ENCODE measurements around the gene GRM4.

GRM4 gene

GRCh38 chr6:34041385-34041784 is 104.5 kb downstream of the GRM4 start:
- no peak for DNase-seq

- no peak for DNase-seq
Observed at GRCh38 chr6:34039943-34040342, 105.9 kb downstream of the GRM4 start.

- no peak for DNase-seq
Observed at GRCh38 chr6:34037151-34037550, 108.7 kb downstream of the GRM4 start.

DNA sequence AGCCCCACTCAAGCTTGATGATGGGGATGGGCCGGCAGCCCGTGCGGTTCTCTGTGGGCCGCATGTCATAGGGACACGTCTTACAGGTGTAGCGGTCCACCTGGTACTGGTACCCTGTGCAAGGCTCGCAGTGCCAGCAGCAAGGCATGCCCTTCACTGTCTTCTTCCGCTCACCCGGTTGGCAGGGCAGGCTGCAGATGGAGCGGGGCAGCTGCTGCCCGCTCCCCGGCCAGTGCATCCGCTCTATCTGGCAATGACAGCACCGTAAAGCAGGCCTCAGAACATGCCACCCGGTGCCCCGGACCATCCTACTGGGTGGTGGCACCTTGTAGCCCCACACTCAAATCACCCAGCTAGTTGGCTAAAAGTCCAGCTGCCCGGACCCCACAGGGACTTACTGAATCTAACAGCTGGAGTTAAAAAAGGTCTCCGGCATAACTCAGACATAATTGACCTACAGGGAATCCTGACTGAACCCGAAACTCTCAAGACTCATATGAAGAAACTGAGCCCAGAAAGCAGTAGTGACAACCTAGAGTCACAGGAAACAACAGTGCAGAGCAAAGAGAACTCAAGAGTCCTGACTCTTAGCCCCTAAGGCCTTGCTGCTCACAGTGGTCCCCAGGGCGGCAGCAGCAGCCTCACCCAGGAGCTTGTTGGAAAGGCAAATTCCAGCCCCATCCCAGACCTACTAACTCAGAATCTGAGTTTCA is 109.4 kb downstream of the GRM4 start:
- peak in 1 of 5 donors; percentile 42 for DNase-seq

- no peak for DNase-seq
Observed at GRCh38 chr6:34035704-34036356, 110.1 kb downstream of the GRM4 start.

- DNase-seq = no peak
Observed at GRCh38 chr6:34035161-34035560, 110.7 kb downstream of the GRM4 start.

DNA sequence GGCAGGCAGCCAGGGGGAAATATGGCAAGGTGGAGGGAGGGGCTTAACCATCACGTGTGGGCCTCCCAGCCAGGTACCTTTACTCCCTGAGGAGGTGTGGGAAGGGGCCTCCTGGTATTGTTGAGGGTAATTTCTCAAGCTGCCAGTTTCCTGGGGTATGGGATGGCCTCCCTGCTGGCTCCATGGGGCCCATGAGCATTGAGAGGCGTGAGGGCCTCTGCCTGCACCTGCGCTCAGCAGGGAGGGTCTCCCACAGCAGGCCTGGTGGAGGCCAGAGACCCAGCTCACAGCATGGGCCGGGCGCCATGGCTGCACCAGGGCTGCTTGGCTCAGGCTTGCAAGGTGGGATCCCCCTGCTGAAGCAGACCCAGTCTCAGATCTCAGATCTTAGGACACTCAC is 113.0 kb downstream of the GRM4 start:
- no peak for DNase-seq

- no peak for DNase-seq
Observed at GRCh38 chr6:34031625-34032383, 114.1 kb downstream of the GRM4 start.

- no peak for DNase-seq
Observed at GRCh38 chr6:34030831-34031624, 114.9 kb downstream of the GRM4 start.

DNA sequence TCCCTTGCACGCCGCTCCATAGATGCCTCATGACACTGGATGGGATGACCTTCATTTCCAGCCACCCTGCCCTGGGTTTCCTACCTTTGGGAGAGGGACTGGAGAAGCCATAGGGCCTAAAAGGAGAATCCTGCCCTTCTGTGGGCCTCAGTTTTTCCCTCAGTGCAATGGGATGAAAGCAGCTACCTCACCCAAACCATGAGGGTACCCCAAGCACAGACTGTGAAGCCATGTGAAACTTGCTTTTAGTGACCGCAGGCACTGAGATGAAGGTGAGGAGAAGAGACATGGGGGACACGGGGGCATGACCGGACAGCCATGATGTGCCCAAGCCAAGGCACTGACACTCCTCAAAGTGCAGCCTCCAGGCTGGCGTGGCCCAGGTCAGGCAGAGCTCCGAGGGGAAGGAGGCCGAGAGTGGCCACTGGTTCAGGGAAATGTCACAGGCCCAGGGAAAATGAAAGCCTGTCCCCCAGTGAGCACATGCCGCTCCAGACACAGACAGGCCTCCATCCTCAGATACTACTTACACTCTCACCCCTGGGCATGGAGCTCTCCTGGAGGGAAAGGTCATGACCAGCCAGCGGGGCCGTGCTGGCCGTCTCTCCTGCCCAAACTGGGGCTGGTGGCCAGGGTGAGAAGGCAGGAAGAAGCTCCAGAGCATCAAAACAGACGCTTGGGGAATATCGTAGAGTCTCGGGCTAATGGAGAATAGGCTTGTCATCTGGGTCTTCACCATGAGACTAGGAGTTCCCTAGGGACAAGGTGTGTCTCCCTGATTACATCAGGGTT is 116.2 kb downstream of the GRM4 start:
- no peak for DNase-seq

- no peak for DNase-seq
Observed at GRCh38 chr6:34028691-34029360, 117.1 kb downstream of the GRM4 start.

DNA sequence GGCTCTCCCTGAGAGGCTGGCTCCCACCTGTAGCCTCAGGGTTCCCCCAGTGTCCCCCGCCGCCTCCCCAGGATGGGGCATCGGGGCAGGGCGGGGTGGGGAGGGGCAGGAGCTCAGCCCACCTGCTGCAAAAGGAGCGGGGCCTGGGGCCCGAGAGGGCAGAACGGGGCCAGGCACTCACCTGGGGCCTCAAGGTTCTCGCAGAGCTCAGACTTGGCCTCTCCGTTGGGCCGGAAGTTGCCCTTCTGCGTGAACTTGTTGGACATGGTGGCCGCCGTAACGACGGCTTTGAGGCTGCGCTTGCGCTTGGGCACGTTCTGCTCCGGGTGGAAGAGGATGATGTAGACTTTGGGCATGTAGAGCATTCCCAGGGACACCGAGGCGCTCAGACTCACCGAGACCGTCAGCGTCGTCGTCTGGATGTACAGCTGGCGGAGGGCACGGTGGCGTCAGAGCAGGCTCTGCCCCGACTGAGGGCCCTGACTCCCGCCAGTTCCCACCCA is 117.9 kb downstream of the GRM4 start:
- DNase-seq = no peak

GRCh38 chr6:34027445-34027936 is 118.4 kb downstream of the GRM4 start:
- DNase-seq = peak; percentile 36 to 64 (median 54)

DNA sequence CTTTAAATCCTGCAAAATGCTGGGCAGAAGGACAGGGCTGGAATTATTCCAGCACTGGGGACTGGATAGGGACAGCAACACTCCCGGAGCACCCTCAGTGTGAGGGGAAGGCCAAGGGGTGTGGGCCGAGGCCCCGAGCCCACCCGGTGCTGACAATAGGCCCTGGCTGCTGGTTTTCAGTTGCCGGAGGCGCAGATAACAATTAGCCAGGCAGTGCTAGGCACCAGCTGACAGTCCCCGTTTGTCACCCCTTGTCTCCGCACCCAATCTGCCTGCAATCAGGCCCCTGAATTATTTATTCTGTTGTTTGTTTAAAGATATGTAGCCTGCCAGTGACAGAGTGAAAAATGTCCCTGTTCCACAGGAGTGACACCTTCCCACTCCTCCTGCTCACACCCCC is 120.0 kb downstream of the GRM4 start:
- DNase-seq = no peak

DNA sequence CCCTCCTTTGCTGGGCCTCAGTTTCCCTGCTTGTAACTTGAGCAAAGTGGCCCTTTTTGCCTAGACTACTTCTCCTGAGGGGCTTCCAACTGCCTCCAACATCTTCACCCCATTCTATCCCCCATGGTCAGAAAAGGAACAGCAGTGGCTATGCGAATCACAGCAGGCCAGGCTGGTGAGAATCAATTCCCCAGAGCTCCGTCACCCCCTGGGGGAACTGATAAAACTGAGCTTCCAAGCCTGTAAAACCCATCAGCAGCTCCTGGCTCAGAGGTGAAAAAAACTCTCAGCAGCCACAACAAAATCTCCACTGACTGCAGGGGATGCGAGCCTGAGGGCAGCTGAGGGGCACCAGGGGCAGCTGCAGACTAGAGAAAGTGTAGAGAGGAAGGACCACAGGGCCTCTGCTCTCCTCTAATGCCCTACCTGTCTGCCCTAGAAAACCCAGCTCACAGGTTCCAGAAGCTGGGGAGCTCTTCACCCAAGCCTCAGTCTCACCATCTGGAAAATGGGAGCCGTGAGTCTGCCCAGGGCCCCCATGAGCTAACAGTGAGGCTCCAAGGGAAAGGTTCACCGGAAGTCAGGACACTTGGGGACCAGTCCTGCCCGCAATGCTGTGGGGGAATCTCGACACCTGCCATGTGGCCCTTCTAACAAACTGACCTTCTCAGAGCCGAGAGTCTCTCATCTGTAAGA is 120.6 kb downstream of the GRM4 start:
- DNase-seq = no peak

DNA sequence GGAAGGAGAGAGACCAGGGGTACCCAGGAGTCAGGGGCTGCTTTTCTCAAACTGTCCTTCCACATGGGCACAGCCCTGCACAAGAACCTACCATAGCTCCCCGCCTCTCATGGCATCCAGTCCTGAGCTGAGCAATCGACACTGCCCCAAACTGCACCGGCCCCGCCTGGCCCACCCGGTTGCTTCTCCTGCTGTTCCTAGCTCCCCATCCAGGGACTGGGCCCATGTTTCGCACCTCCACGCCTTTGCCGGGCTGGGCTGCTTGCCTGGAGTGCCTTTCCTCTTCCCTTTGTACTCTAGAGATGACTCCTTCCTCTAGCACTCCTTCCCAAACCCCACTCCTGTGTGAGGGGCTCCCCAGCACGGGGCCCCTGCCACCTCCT is 123.0 kb downstream of the GRM4 start:
- DNase-seq = no peak

GRCh38 chr6:34022250-34022872 is 123.5 kb downstream of the GRM4 start:
- no peak for DNase-seq

- DNase-seq = no peak
Observed at GRCh38 chr6:34021554-34022190, 124.2 kb downstream of the GRM4 start.

DNA sequence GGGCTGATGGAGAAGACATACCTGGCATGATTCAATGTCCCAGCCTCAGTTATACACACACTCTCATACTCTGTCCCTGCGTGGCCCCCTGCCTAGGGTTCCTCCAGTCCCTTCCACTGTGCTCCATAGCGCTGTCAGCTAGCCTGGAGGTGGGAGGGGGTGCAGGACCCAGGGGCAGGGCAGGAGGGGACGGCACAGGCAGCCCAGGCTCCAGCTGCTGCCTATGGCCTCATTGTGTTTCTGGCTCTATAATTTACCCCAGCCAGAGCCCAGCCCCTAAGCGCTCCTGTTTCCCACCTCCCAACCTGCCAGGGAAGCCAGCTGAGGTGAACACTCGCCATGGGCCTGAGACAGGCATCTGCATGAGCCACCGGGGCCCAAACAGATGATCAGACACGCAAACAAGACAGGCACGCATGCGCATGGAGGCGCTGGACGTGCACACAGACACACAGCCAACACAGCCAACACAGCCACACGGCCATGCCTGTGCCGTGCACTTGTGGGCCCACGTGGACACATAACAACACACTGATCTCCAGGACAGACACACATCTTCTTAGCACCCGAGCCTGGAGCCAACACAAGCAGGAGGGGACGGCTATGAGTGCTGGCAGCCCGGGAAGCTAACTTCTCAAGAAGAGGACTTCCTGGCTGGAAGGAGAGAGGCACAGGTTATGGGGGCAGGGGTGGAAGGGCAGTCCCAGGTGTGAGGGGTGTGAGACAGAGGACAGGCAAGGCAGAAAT is 124.9 kb downstream of the GRM4 start:
- no peak for DNase-seq

Measured in T-helper 1 cell (primary cell).